ENCODE data around the gene IFRD1.
"Not testable (repeated sequence)": the region's sequence is repeated elsewhere in the genome, so short reads cannot be mapped to it uniquely, and the experiment has no call there.

Gene IFRD1

DNA sequence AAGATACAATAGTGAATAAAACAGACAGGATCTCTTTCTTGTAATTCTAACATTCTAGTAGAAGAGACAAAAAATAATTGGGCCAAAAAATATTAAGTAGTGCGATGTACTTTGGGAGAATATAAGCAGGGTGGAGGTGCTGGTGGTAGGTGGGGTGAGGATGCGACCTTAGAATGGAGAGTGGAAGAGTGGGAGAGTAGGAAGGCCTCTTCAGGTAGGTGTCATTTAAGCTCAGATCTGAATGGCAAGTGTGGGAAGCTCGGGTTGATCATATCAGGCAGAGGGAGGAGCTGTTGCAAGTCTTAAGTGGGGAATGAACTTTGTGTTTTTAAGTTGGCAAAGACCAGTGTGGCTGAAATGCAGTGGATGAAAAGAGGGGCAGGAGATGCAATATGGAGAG lies 3.8 kb upstream of the IFRD1 start:
- H3K27me3 ChIP-seq (ENCODE audit: control insufficient read depth, insufficient read depth, low read length): no peaks in the 10 kb centered on the region
- H3K4me3 ChIP-seq (ENCODE audit: low read depth, low read length): no peak overlapping the region
- H3K9me3 ChIP-seq (ENCODE audit: control insufficient read depth, insufficient read depth, low read length): no peaks in the 10 kb centered on the region
- H3K9ac ChIP-seq (ENCODE audit: low read depth, low read length): no peak overlapping the region
- H3K36me3 ChIP-seq (ENCODE audit: control insufficient read depth, insufficient read depth, low read length): no peaks in the 10 kb centered on the region
- peaks cover 2% of the 10 kb centered on the region for H3K4me1 ChIP-seq (ENCODE audit: control insufficient read depth, insufficient read depth, low read length)

DNA sequence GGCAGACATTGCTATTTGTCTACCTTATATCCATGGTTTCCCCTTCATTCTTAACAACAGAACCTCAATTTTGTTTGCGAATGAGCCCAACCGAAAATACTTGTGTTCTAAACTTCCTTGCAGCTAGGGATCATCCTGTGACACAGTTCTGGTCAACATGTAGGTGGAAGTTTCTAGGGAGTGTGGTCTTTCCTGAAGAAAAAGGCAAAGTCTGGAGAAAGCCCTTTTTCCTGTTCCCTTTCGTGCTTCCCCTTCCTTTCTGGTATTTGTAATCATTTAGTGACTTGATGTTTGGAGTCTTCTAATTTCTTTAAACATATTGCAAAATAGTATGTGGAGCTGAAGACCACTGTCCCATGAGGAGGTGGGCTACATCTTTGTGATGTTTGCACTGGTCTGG lies 2.9 kb upstream of the IFRD1 start:
- no peak overlapping the region for H3K4me3 ChIP-seq (ENCODE audit: low read depth, low read length)
- no peaks in the 10 kb centered on the region for H3K9me3 ChIP-seq (ENCODE audit: control insufficient read depth, insufficient read depth, low read length)
- H3K27me3 ChIP-seq (ENCODE audit: control insufficient read depth, insufficient read depth, low read length): no peaks in the 10 kb centered on the region
- no peak overlapping the region for H3K9ac ChIP-seq (ENCODE audit: low read depth, low read length)
- no peaks in the 10 kb centered on the region for H3K36me3 ChIP-seq (ENCODE audit: control insufficient read depth, insufficient read depth, low read length)
- peaks cover 2% of the 10 kb centered on the region for H3K4me1 ChIP-seq (ENCODE audit: control insufficient read depth, insufficient read depth, low read length)

DNA sequence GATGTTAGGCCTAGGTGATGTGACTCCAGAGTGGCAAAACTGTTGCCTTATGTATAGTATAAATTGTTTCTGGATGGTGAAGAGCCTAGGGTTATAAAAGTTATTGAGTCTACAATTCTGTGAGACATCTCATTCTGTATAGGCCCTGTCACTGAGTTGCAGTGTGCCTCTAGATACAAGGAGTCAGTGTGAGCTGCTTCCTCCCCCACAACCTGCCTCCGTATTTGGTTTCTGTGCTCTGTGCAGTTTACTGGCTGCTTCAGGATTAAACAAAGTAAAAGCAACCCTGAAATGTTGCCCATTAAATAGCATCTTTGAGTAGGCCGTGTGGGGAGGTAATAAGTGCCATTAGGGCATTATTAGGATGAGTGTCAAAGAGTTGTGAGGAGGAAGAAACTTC lies 1.9 kb upstream of the IFRD1 start:
- Histone ChIP-seq H3K4me3 (ENCODE audit: low read depth, low read length) (no peak overlapping the region), H3K9me3 (ENCODE audit: control insufficient read depth, insufficient read depth, low read length) (no peaks in the 10 kb centered on the region), H3K9ac (ENCODE audit: low read depth, low read length) (no peak overlapping the region)

DNA sequence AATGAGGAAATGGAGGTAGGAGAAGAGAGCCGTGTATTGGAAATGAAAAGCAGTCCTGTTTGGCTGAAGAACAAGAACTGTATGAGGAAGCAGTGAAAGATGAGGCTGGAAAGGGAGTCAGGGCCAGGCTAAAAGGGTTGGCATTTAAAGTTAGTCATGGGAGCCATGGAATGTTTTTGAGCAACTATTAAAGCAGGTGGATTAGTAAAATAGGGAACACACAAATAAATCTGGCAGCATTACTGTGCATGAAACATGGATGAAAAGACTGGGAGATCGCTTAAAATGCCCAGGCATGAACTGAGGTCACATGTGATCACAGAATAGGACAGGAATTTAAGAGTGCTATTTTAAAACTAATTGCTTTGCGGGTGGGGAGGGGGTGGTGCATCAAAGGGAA lies 1.4 kb upstream of the IFRD1 start:
- Histone ChIP-seq H3K4me1 (ENCODE audit: control insufficient read depth, insufficient read depth, low read length) (peaks cover 2% of the 10 kb centered on the region), H3K9me3 (ENCODE audit: control insufficient read depth, insufficient read depth, low read length) (no peaks in the 10 kb centered on the region), H3K9ac (ENCODE audit: low read depth, low read length) (no peak overlapping the region), H3K4me3 (ENCODE audit: low read depth, low read length) (peak overlapping the region; percentile 95), H3K36me3 (ENCODE audit: control insufficient read depth, insufficient read depth, low read length) (no peaks in the 10 kb centered on the region), H3K27me3 (ENCODE audit: control insufficient read depth, insufficient read depth, low read length) (no peaks in the 10 kb centered on the region)

More for the DNA sequence above, 1.9 kb upstream of the IFRD1 start:
- no peaks in the 10 kb centered on the region for H3K36me3 ChIP-seq (ENCODE audit: control insufficient read depth, insufficient read depth, low read length)
- no peaks in the 10 kb centered on the region for H3K27me3 ChIP-seq (ENCODE audit: control insufficient read depth, insufficient read depth, low read length)
- H3K4me1 ChIP-seq (ENCODE audit: control insufficient read depth, insufficient read depth, low read length): peaks cover 2% of the 10 kb centered on the region

DNA sequence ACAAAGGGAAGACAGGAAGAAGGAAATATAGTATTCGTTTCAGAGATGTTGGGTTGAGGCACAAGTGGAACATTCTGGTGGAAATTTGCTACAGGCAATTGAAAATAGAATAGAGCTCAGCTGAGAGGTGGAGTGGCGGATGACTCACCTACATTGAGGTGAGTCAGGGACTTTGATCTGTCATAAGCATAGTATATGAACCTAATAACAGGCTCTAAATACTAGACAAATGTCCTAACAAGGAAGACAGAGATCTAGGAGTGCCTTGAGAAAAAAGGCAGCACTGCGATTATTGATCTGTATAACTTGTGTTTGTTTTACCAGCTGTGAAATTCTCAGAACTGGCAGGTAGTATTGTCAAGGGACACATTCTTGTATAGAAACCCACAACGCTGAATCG lies 907 bp upstream of the IFRD1 start:
- Histone ChIP-seq H3K4me1 (ENCODE audit: control insufficient read depth, insufficient read depth, low read length) (peaks cover 2% of the 10 kb centered on the region), H3K27me3 (ENCODE audit: control insufficient read depth, insufficient read depth, low read length) (no peaks in the 10 kb centered on the region), H3K9me3 (ENCODE audit: control insufficient read depth, insufficient read depth, low read length) (no peaks in the 10 kb centered on the region), H3K4me3 (ENCODE audit: low read depth, low read length) (peak overlapping the region; percentile 95), H3K9ac (ENCODE audit: low read depth, low read length) (no peak overlapping the region), H3K36me3 (ENCODE audit: control insufficient read depth, insufficient read depth, low read length) (no peaks in the 10 kb centered on the region)

DNA sequence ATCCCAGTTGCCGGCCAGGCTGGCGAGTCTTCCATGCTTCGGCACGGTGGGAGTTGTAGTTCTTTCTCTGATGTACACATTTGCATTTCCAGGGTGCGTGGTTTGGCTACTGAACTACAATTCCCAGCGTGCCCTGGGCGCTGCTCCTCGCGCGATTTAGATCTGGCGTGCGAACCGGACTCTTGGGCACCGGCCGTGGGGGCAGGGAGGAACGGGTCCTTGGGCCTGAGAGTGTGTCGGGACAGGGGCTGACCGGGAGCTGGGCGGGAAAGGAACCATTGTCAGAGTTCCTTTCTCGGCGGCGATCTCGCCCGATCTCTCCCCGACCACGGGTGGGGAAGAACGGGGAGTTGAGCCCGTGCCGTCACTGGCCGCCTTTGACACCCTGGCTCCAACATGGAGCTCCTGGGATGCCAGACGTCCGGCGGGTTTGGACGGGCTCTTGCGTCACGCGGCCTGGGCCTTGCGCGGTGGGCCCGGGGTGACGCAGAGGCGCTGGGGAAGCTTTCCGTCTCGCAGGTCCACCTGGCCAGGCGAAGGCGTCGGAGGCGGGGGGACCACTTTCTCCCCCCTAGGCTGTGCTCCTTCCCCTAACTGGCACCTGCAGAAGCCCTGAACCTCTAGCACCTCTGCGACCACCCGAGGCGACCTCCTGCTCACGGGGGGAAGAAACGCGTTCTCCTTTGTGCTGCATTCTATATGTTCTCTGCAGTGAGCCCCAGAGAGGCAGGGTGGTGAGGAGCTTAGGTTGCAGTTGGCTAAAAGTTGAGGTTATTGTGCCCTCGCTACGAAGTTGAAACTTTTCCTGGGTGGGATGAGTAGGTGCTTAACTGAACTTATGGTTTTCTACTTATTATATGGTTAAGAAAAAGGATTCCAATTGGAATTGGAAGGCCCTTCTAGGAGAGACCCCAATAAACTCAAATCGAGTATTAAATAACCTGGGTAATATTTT lies 824 bp downstream of the IFRD1 start:
- peaks cover 2% of the 10 kb centered on the region for H3K4me1 ChIP-seq (ENCODE audit: control insufficient read depth, insufficient read depth, low read length)
- no peaks in the 10 kb centered on the region for H3K9me3 ChIP-seq (ENCODE audit: control insufficient read depth, insufficient read depth, low read length)
- peak overlapping the region; percentile 95 for H3K4me3 ChIP-seq (ENCODE audit: low read depth, low read length)
- H3K9ac ChIP-seq (ENCODE audit: low read depth, low read length): peak overlapping the region; percentile 74
- H3K27me3 ChIP-seq (ENCODE audit: control insufficient read depth, insufficient read depth, low read length): no peaks in the 10 kb centered on the region
- no peaks in the 10 kb centered on the region for H3K36me3 ChIP-seq (ENCODE audit: control insufficient read depth, insufficient read depth, low read length)

DNA sequence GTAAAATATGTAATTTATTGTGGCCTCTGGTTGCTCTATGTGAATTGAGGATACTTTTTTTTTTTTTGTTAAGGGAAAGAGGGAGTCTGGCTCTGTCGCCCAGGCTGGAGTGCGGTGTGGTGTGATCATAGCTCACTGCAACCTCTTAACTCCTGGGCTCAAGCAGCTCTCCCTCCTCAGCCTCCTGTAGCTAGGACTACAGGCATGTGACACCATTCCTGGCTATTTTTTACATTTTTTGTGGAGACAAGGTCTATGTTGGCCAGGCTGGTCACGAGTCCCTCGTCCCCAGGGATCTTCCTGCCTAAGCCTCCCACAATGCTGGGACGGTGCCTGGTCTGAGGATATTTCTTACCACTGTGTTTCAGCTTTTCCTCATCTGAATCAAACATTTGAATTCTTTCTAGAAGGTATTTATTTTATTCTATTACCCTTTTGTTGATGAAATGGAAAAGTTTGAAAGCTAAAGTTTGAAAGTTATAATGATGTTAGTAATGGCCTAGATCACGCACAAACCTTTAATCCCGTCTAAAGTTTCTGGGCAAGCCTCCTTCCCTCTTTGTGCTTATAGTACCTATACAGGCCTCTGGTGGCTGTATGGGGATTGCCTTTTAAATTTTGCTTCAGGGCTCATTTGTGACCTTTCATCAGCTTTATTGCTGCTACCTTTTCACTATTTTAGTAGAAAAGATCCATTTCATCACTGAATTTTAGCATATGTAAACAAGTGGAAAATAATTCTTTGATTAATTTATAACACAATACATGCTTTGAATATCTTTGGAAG lies 2.0 kb downstream of the IFRD1 start:
- H3K4me3 ChIP-seq (ENCODE audit: low read depth, low read length): peak overlapping the region; percentile 95
- H3K36me3 ChIP-seq (ENCODE audit: control insufficient read depth, insufficient read depth, low read length): peaks cover under 1% of the 10 kb centered on the region
- H3K4me1 ChIP-seq (ENCODE audit: control insufficient read depth, insufficient read depth, low read length): peaks cover 2% of the 10 kb centered on the region

DNA sequence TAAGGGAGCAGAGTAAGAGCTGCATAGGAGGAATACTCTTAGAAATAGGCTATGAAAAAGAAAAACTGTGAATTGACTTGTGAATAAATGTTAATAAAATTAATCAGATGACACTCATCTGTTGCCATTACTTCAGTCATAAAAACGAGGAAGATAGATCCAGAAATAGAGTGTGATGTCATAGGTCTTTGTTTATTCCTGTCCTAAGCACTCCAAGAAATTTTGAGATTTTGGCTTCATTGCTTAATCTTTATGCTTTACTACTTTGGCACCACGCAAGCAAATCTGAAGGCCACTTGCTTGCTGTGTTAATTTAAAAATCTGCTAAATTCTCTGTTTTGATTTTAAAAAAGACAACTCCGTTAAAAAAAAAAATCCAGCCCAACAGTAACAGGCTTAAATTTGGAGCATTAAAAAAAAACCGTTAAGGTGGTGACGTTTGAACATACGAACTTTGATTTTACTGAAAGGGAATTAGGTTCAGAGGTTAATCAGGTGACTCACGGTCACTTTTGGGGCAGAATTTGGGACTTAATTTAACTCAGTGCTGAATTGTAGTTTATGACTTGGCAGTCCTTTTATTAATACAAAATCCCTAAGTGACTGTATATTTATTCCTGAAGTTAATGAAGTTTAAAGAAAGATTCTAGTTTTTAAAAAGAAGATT lies 3.4 kb downstream of the IFRD1 start:
- H3K9me3 ChIP-seq (ENCODE audit: control insufficient read depth, insufficient read depth, low read length): no peaks in the 10 kb centered on the region
- H3K27me3 ChIP-seq (ENCODE audit: control insufficient read depth, insufficient read depth, low read length): no peaks in the 10 kb centered on the region
- H3K9ac ChIP-seq (ENCODE audit: low read depth, low read length): no peak overlapping the region
- peaks cover 2% of the 10 kb centered on the region for H3K4me1 ChIP-seq (ENCODE audit: control insufficient read depth, insufficient read depth, low read length)
- H3K4me3 ChIP-seq (ENCODE audit: low read depth, low read length): no peak overlapping the region
- peaks cover 4% of the 10 kb centered on the region for H3K36me3 ChIP-seq (ENCODE audit: control insufficient read depth, insufficient read depth, low read length)

More for the DNA sequence above, 2.0 kb downstream of the IFRD1 start:
- Histone ChIP-seq H3K27me3 (ENCODE audit: control insufficient read depth, insufficient read depth, low read length) (no peaks in the 10 kb centered on the region), H3K9me3 (ENCODE audit: control insufficient read depth, insufficient read depth, low read length) (no peaks in the 10 kb centered on the region), H3K9ac (ENCODE audit: low read depth, low read length) (no peak overlapping the region)

DNA sequence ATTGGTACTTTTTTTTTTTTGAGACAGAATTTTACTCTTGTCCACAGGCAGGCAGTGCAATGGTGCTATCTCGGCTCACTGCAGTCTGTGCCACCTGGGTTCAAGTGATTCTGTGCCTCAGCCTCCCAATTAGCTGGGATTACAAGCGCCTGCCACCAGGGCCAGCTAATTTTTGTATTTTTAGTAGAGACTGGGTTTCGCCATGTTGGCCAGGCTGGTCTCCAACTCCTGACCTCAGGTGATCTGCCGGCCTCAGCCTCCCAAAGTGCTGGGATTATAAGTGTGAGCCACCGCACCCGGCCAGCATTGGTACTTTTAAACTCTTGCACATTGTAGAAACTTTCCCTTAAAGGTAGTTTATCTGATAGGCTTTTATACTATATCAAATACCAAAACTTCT lies 3.9 kb downstream of the IFRD1 start:
- not testable (repeated sequence) for H3K4me3 ChIP-seq (ENCODE audit: low read depth, low read length); H3K27me3 ChIP-seq (ENCODE audit: control insufficient read depth, insufficient read depth, low read length); H3K9me3 ChIP-seq (ENCODE audit: control insufficient read depth, insufficient read depth, low read length); H3K9ac ChIP-seq (ENCODE audit: low read depth, low read length); H3K4me1 ChIP-seq (ENCODE audit: control insufficient read depth, insufficient read depth, low read length); H3K36me3 ChIP-seq (ENCODE audit: control insufficient read depth, insufficient read depth, low read length)

DNA sequence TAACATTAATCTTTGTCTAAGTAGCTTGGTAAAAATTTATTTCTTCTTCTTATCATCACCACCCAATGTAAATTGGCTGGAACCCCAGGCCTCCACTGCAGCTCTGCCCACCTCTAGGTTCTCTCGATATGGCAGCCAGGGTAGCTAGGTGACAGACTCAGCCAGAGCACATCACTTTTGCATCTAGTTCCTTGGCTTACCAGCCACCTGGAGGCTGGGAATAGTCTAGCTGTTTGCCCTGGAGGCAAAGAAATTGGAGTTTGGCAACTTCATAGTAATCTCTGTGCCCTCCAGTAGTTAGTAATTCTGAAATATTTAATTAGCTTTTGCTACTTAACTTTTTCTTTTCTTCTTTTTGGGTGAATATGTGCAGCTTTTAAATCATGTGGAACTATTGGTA lies 9.4 kb downstream of the IFRD1 start:
- H3K4me3 ChIP-seq (ENCODE audit: low read depth, low read length): no peak overlapping the region
- no peak overlapping the region for H3K9ac ChIP-seq (ENCODE audit: low read depth, low read length)
- no peaks in the 10 kb centered on the region for H3K4me1 ChIP-seq (ENCODE audit: control insufficient read depth, insufficient read depth, low read length)
- peaks cover 13% of the 10 kb centered on the region for H3K36me3 ChIP-seq (ENCODE audit: control insufficient read depth, insufficient read depth, low read length)
- no peaks in the 10 kb centered on the region for H3K27me3 ChIP-seq (ENCODE audit: control insufficient read depth, insufficient read depth, low read length)
- no peaks in the 10 kb centered on the region for H3K9me3 ChIP-seq (ENCODE audit: control insufficient read depth, insufficient read depth, low read length)

DNA sequence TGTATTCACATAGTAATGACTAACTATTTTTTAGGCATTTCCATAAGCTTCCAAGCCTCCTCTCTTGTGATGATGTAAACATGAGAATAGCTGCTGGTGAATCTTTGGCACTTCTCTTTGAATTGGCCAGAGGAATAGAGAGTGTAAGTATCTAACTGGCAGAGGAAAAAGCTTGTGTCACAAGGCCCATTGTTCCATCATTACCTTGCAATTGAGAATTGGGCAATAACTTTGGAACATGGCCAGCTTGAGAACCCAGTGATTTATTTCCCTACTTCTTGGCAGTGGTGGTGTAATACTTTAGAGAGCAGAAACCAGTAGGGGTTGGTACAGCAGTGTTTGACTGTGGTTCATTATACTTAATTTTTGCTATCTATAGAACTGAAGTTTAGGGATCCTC lies 12.0 kb downstream of the IFRD1 start:
- H3K9me3 ChIP-seq (ENCODE audit: control insufficient read depth, insufficient read depth, low read length): no peaks in the 10 kb centered on the region
- no peak overlapping the region for H3K9ac ChIP-seq (ENCODE audit: low read depth, low read length)
- peaks cover 13% of the 10 kb centered on the region for H3K36me3 ChIP-seq (ENCODE audit: control insufficient read depth, insufficient read depth, low read length)
- H3K4me1 ChIP-seq (ENCODE audit: control insufficient read depth, insufficient read depth, low read length): no peaks in the 10 kb centered on the region
- H3K4me3 ChIP-seq (ENCODE audit: low read depth, low read length): no peak overlapping the region
- H3K27me3 ChIP-seq (ENCODE audit: control insufficient read depth, insufficient read depth, low read length): no peaks in the 10 kb centered on the region
